Astrocyte (in vitro differentiated cells and primary cell): ENCODE data around the gene ZNF860.

Experiments used
- CTCF ChIP-seq: IDR thresholded peaks from 2 replicates; pipeline ENCODE4 v1.5.1; 2011; ENCODE audit warnings: low read depth, mild to moderate bottlenecking, inconsistent platforms, low read length, moderate library complexity; ENCODE audit not compliant: insufficient read depth
- EZH2 ChIP-seq: IDR thresholded peaks from 2 replicates; pipeline ENCODE4 v1.6.1; 2012; ENCODE audit warnings: mild to moderate bottlenecking, low read length, inconsistent platforms; ENCODE audit not compliant: insufficient read depth

DNA sequence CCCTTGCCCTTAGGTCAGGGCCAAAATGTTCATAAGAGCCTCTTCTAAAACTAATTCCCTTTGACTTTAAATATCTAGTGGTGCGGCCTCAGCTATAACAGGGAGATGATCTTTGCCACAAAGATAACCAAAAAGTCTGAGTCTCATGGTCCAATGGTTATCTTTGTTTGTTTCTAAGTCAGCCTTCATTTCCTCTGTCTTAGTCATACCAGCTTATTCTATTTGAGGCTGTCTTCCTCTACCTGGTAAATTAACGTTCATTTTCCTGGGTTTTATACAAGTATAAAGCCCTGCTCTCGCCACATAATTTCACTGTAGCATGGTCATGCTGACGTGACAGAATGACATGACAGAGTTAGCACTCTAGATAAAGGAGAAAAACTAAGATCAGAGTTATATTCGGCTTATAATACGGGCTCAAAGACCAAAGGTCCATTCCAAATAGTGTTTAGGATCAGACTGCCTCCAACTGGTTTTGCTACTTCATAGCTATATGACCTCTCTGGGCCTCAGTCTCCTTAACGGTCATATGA is 18.4 kb downstream of the ZNF860 start:
- no peak for TF ChIP-seq CTCF
- no peak for TF ChIP-seq EZH2
